ENCODE results near the gene BTRC.

BTRC gene

DNA sequence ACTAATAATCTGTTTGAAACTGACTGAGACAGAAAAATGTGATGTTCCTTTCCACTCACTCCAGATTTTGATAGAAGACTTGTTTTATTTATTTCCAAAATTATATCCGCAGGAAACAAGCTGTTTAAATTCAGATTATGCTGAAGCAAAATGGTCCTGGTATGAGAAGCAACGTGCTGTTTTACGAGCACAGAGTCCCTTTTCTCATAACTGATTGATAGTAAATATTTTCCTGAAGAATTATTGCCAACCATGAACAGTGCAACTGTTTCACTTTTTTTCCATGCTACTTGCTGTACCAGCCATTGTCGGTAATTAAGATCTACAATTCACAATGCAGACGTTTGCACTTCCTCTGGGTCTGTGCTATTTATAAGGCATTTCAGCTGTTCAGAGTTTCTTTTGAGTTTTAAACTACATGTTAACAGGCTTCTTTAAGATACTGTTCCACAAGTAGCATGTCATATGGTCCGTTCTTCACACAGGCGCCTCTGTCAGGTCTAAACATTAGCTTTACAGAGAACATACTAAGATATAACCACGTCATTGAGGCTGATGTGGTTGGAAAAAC lies 130.3 kb downstream of the BTRC start:
- no peak for DNase-seq (ENCODE audit: low spot score)

DNA sequence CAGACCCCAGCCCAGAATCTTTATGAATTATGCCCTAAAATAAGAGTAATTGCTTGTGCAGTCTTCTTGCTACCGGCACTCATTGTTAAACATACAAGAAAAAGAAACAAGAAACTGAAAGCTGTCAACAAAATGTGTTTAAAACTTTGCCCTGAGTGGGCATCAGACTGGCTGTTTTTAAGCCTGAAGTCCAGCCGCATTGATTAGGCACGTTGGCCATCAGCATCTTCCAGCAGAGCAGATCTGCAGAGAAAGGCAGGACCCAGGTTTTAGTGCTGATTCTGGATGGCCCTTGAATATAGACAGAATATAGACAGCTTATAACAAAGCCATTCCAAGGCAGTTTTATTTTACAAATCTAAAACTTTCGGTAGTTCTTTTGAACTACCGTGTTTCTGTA lies 131.2 kb downstream of the BTRC start:
- no peak for DNase-seq (ENCODE audit: low spot score)

DNA sequence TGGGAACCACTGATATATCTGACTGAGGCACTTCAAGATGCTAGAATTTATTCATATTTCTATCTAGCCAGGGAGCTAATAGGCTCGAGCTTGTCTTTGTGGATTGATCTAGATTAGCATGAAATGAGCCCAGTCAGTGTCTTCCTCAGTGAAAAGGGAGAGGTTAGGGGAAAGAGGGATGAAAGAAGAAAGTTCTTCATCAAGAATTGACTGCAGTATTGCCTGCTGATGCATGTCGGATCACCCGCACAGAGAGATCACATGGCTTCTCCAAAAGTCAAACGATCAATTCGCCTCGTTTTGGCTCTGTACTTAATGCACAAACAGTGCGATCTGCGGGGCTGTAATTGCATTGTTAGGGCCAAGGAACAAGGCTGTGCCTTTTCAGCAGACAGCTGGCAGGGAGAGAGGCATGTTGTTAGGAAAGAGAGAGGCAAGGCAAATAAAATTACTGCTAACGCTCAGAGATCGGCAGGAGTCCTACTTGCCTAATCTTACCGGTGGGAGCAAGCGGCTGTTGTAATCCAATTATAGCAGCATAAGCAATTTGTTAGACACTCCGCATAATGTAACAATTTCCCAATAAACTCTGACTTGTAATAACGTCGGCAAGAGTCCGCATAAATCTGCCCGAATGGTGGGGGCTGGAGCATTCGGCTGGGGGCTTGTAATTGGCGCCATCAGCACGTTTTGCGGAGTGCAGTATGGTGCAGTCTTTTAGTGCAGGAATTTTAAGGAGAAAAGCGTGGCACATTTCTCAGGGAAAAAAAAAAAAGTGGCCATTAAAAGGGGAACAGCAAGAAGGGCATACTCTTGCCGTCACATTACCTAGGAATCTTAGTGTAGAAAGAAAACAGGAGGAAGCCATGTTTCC lies 132.0 kb downstream of the BTRC start:
- DNase-seq (ENCODE audit: low spot score), result no peak

DNA sequence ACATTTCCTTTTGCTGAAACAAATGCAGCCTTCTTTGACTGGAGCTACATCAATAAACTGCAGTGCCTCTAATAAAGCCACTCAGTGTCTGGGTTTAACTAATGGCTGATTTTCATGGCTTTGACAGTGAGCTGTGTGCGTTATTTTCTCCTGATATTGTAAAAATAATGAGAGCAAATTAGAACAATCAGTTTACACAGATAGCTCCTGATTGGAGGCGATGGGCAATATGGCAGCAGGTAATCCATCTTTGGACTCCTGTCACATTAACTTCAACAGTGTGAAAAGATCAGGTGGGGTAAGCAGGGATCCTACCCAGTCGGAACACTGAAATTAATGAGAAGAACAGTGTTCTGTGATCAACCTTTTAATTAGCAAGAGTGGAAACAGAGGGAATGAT lies 133.4 kb downstream of the BTRC start:
- DNase-seq (ENCODE audit: low spot score), result no peak

DNA sequence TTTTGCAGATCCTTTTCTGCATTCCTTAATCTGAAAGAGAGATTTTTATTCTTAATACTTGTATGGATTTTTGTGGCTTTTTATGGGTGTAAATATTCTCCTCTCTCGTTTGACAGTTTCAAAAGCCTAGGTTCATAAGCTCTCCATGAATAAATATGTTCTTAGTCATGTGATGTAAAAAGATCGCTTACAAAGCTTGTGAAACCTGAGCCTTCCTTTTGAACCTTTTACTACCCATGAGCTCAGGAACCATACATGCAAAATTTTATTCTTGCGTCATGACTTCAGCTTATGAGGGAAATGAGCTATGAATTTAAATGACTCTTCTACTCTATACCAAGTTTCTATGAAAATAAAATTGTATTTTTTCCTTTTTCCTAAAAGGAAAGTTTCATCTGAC lies 135.4 kb downstream of the BTRC start:
- DNase-seq (ENCODE audit: low spot score), result no peak

DNA sequence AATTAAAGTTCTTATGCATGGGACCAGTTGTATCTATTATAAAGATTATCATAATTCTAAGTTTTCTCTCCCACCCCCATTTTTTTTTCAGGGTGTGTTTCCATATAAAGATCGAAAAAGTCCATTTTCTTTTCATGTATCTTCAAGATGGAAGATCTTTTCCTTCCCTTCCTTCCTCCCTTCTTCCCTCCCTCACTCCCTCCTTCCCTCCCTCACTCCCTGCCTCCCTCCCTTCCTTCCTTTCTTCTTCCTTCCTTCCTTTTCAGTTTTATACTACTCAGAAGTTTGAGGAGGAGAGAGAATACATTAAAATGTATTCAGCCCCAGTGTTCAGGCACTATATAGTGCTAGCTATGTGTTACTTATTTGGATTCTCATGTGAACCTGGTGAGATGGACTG lies 136.1 kb downstream of the BTRC start:
- no peak for DNase-seq (ENCODE audit: low spot score)

DNA sequence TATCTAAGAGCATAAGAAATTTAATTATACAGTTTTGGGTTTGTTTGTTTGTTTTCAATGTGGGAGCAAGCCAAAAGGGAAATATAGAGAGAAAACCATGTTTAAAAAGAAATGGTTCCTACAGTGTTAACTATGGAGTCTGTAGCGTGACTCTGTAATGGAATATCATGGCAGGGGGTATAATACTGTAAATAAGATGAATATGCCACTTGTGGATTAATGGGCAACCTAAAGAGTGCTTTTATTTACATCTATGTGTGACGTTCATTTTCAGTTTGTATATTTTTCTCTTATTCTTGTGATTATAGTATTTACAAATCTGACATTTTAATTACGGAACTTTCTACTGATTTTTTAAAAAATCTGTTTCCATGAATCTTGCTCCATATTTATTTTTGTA lies 138.2 kb downstream of the BTRC start:
- no peak for DNase-seq (ENCODE audit: low spot score)

DNA sequence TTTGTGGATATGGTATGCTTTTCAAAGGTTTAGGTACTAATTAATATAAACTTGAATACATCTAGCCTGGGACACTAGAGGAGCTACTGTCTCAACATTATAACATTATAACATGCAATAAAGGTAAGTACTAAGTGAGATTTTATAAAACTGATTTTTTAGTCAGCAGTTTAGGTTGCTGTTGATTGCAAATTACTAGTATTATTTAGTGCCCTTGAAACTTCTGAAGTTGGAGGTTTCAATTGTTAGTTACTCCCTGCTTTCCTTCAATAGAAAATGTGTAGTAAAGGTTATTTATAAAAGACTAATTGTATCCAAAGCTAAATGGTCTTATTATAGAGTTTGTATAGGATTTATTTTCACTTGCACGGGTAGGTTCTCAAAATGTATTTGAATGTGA lies 138.8 kb downstream of the BTRC start:
- no peak for DNase-seq (ENCODE audit: low spot score)

DNA sequence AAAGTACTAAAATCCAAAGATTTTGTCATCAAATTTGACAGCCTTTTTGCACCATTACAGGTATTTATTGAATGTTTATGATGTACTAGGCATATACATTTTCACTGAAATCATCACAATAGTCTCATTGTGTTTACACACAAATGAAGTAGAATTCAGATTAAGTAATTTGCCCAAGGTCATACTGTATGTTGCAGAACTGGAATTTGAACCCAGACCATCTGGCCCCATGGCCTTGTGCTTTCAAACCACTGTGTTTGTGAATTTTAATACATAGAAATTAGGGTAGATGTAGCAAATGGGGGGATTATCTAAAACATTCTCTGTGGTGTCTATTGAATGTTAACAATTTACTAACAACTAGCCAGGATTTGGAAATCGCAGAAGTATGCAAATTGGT lies 139.3 kb downstream of the BTRC start:
- DNase-seq (ENCODE audit: low spot score), result no peak

DNA sequence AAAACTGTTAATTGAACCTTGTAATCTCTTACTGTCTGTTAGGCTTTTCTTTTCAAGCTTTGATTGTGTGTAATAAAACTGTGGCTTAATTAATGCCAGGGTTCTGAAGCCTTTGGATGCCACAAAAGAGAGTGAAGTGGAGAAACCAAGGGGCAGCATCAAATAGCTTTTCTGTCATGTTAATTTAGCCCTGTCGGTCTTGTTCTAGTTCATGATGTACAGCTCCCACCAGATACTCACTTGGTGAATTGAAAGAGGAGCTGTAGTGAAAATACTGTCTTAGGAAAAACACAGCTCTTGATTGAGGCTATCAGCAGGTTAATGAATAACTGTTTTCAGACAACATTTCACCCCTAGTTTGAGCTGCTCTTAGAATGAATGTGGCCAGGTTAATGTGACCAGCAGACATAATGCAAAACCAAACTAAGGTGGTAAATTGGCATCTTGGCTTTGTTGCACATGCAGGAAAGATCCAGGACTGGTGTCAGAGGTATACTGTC lies 139.9 kb downstream of the BTRC start:
- DNase-seq (ENCODE audit: low spot score), result no peak

DNA sequence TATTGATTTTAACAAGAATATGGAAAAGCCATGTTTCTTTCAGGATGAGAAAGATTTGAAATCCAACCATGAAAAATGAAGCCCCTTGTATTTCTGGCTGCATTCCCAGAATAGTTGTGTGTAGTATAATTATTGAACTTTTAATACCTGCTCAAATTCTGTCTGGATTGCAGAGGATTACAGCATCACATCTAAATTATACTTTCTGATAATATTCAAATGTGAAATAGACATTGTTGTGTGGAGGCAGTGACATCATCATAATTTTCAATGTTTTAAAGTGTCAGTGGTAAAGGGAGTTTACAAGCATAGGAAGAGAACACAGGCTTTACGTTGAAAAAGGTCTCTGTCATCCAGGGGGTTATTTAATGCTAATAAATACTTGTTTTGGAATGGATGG lies 140.7 kb downstream of the BTRC start:
- DNase-seq (ENCODE audit: low spot score), result no peak

DNA sequence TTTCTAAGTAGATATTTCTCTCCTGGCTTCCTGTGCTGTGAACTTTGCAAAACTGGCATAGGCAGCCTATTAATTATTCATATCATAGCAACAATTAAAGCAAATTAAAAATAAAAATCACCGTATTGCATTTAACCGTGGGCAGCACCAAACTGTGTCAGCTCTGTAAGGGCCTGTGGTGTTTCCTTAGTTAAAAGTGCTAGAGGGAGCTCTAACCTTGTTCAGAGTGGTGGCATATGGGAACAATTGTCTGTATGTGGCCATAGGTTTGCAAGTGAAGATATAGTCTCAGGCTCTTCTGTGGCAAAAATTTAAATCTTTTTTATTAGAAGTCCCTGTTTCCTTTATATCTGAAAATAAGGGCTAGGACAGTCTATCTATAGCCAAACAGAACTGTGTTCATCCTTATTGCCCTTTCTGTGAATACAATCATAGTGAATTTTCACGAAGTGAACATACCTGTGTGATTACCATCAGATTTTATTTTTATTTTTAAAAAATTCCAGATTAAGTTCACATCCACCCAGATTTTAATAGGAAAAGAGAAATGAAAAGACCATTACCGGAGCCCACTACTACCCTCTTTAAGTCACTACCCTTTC lies 141.5 kb downstream of the BTRC start:
- no peak for DNase-seq (ENCODE audit: low spot score)

DNA sequence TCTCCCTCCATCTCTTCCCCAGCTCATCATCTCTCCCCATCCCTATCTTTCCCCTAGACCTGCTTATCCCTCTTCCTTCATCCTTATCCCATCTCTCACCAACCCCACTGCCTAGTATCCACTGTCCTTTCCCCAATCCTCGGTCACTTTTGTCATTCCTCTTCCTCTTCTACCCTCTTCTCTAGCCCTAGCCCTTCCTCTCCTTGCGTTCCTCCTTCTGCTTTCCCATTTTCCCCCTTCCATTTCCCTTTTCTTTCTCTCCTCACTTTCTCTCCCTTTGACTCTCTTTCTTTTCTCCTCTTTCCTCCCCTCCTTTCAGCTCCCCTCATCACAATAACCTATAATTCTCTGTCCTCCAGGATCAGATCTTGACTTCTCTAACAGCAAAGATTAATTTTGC lies 150.5 kb downstream of the BTRC start:
- DNase-seq (ENCODE audit: low spot score), result no peak

DNA sequence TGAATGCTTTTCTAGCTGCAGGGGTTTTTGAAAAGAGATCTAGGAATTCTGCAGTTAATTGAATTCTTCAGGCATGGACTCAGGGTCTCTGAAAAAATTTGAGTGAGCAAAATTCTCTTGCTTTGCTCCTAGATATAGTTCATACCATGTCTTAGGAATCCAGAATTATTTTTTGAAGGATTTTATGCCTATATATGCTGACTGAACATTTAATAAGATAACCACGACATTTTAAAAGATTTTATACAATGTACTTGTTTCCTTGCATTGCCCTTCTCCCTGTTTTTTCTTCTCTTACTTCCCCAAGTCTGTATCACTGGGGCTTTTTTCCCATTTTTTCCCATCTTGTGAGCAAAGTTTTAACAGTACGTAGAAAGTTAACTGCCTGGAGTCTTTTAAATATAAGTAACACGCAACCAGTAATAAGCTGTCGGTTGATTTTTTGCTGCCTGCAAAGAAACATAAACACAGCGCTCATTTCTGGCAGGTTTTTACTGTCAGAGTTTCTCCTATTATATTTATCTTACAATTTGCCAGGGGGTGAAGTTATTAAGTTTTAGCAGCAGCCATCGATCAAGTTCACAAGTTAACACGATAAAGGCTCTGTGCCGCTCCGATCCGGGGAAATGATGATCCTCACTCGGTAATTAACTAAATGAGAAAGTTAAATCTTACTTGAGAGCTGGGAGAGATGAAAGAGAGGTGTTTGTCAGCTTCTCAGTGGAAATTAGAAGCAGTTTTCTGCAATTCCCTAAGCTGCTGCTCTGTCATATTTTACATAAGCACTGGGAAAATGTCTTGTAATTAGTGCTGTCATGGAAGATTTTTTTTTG lies 153.1 kb downstream of the BTRC start:
- no peak for DNase-seq (ENCODE audit: low spot score)

DNA sequence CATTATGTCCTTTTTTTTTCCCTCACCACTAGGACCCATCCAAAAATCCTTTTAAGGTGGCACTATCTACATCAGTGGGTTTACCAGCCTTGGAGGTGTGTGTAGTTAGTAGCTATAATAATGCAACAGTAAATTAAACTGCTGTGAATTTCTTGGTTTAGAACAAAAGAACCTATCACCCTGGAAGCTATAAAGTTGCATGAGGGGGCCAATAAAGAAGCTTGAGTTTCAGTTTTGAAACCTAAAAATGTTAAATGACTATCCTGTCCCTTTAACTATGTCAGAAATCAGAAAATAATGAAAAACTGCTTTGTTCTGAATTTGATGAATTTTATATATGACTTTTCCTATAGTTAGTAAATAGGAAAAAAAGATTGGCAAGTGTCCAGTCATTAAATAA lies 153.9 kb downstream of the BTRC start:
- no peak for DNase-seq (ENCODE audit: low spot score)

DNA sequence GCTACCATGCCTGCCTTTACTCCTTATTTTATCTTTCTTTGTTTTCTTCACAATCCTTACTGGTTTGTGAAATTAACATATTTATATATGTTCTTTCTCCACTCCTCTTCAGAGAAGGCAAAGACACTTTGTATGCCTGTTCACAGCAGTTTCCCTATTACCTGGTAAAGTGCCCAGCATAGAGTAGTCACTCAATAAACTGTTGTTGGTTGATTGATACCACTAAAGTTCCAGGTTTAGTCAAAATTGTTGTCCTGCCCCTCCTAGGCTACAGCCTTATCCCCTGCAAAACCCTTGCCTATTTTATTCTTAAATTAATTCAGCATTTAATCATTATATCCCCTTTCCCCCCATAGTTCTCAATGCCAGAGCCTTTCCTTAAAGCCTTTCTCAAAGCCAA lies 158.0 kb downstream of the BTRC start:
- DNase-seq (ENCODE audit: low spot score), result no peak

DNA sequence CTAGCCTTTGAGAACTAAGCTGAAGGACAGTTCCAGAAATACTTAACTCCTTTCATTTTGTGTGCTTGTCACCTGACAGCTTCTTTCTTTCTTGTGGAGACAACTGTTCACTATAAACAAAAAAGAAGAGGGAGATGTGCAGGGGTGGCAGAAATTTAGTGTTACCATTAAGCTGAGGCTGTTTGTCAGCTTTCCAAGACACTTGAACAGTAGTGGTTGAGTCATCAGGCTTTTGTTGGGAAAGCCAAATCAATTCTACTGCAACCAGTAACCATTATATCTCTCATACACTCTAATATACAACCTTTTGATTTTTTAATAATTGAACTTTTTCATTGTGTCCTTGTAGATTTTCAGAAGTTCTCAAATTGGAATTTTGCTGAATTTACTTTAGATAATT lies 158.8 kb downstream of the BTRC start:
- no peak for DNase-seq (ENCODE audit: low spot score)

DNA sequence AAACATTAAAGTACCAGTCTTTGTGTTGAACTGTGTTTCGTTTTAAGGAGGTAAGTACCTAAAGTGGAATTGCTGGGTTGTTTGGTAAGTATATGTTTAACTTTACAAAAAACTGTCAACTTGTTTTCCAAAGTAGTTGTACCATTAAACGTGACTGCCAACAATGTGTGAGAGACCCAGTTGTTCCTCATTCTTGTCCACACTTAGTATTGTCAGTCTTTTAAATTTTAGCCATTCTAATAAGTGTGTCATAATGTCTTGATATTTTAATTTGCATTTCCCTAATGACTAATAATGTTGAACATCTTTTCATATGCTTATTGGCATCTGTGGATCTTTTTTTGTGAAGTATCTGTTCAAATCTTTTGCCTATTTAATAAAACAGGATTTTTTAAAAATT lies 159.8 kb downstream of the BTRC start:
- DNase-seq (ENCODE audit: low spot score), result no peak

DNA sequence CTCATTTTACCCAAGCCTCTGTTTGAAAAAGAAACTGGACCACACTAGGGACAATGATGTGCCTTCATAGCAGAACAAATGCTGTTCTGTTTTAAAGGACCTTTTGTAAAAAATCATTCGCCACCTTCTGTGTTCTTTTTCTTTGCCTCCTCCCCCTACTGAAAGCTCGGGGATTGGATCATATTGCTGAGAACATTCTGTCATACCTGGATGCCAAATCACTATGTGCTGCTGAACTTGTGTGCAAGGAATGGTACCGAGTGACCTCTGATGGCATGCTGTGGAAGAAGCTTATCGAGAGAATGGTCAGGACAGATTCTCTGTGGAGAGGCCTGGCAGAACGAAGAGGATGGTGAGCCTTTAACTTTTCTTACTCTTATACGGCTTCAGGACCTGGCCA lies 171.9 kb downstream of the BTRC start:
- peak; percentile 2 for DNase-seq (ENCODE audit: low spot score)

DNA sequence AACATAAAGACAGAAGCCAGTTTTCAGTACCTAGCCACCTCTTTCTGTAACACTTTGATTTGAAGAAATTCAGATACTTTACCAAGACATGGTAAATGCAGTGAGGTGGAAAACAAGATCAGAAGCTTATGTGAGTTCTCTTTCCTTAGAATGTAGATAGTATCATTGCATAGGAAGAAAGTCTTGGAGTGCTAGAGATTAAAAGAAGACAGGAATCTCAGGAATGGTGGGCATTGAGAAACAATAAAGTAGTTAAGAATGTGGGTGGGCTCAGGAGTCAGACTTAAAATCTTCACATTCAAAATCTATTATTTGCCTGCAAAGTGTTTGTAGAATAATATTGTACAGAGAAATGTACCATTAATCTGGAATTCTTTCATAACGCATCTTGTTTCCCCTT lies 175.2 kb downstream of the BTRC start:
- DNase-seq (ENCODE audit: low spot score), result no peak

DNA sequence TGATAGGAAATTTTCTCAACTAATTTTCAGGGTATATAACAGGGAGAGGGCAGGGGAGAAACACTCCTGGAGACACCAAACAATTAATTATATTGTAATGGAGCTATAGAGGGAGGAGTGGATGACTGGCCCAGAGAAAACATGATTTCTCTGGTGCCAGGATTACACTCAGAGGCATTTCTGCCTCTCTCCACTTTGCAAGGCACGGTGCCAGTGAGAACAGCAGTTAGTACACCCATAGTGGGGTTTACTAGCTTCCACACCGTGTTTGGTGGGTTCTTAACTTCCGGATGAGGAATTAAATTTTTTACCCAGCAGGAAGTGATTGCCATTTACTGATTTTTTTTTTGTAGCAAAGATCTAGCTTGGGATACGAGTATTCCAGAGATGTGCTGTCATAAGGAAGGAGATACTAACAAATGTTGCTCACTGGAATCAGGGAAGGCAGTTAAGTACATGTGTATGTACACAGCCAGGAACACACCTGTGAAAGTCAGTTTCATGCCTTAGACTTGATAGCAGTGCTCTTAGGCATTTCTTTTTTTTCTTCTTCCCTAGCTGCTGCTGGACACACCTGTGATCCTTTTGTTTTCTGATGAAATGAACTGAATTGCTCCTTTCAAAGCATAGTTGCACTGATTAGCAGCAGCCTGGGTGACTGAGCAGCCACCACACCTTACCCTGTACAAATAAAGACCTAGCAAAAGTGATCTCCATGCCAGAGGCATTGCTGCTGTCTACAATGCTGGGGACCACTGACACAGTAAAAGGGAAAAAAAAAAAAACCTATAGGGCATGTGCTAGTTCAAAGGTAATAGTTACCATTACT lies 176.0 kb downstream of the BTRC start:
- no peak for DNase-seq (ENCODE audit: low spot score)

DNA sequence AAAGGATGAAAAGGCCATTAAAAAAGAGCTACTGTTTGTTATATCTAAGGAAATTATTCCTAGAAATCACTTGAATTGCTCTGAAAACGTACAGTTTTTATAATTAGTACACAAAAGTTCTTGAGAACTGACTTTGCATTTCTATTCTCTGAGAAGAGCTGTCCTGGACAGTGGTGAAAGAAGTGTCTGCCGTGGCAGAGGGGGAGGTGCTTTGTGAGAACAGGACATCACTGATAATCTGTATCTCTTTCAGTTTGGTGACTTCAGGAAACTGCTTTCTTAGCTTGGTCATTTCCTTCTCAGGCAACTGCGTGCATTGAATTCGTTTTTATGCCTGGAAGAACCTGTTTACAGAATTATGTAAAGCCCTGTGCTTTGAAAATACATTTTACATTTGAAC lies 182.0 kb downstream of the BTRC start:
- no peak for DNase-seq (ENCODE audit: low spot score)
